ENCODE results near the gene CUX1. TPM values are rescaled to one million over a fixed set of nuclear protein-coding genes. Genes with fewer than 3 reads are reported as not detected.

The CUX1 gene
- total RNA-seq, 4 donors from 2014 or later = 58.2 to 295 (median 76.9) TPM

DNA sequence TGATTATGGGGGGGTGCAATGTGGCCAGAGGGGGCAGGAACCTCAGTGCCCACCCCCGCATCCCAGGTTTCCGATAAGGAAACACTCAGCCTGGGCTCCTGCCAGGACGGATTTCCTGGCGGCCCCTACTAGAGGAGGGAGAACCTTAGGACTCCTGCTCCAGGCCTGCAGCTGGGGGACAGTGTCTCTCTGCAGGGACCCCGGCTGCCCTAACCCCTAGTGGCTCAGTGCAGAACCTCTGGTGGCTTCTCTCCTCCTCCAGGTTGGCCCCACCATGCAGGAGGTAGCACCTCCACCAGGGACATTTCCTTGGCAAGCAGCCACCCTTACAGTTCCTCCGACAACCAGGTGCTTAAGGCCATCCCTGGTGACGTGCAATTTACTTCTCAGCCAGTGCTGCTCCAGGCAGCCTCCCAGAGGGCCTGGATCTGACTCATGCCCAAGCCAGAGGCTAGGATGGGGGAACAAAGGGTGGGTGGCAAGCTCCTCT lies 501.1 kb downstream of the CUX1 start:
- Histone ChIP-seq H3K27me3 (no peaks in the 10 kb centered on the region), H3K36me3 (no peaks in the 10 kb centered on the region), H3K4me3 (no peak overlapping the region), H3K27ac (no peak overlapping the region), H3K4me1 (no peaks in the 10 kb centered on the region), H3K9me3 (no peaks in the 10 kb centered on the region)
- TF ChIP-seq, protein P1, sequence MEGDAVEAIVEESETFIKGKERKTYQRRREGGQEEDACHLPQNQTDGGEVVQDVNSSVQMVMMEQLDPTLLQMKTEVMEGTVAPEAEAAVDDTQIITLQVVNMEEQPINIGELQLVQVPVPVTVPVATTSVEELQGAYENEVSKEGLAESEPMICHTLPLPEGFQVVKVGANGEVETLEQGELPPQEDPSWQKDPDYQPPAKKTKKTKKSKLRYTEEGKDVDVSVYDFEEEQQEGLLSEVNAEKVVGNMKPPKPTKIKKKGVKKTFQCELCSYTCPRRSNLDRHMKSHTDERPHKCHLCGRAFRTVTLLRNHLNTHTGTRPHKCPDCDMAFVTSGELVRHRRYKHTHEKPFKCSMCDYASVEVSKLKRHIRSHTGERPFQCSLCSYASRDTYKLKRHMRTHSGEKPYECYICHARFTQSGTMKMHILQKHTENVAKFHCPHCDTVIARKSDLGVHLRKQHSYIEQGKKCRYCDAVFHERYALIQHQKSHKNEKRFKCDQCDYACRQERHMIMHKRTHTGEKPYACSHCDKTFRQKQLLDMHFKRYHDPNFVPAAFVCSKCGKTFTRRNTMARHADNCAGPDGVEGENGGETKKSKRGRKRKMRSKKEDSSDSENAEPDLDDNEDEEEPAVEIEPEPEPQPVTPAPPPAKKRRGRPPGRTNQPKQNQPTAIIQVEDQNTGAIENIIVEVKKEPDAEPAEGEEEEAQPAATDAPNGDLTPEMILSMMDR (IDR thresholded peaks at IDR 0.05) = no peak
- no peak for TF ChIP-seq POLR2A (IDR thresholded peaks at IDR 0.05)
- intact Hi-C loops (cut with DNase I; ENCODE audit: low total_unique reads) = no loop called here
- no peak for DNase-seq

DNA sequence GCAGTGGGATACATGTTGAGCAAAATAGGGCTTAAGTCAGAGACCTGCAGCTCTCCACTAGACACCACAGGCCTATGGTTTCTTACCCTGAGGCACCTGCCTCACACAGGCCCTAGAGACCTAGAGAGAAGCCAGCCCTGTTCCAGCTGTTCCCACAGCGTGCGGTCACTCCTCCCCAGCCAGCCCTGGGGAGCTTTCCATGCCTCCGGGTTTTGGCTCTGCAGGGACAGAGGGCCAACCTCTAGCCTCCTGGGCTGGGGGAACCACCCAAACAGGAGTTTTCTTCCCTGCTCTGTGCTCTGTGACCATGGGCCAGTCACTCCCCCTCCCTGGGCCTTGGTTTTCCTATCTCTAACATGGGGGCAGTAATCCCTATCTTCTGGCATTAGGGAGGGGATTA lies 502.2 kb downstream of the CUX1 start:
- no peak for DNase-seq
- Histone ChIP-seq H3K36me3 (no peaks in the 10 kb centered on the region), H3K9me3 (no peaks in the 10 kb centered on the region), H3K27me3 (no peaks in the 10 kb centered on the region), H3K4me3 (no peak overlapping the region), H3K4me1 (no peaks in the 10 kb centered on the region), H3K27ac (no peak overlapping the region)
- TF ChIP-seq, protein P1 (IDR thresholded peaks at IDR 0.05) = no peak
- TF ChIP-seq POLR2A (IDR thresholded peaks at IDR 0.05) = no peak
- intact Hi-C loops (cut with DNase I; ENCODE audit: low total_unique reads) = no loop called here

DNA sequence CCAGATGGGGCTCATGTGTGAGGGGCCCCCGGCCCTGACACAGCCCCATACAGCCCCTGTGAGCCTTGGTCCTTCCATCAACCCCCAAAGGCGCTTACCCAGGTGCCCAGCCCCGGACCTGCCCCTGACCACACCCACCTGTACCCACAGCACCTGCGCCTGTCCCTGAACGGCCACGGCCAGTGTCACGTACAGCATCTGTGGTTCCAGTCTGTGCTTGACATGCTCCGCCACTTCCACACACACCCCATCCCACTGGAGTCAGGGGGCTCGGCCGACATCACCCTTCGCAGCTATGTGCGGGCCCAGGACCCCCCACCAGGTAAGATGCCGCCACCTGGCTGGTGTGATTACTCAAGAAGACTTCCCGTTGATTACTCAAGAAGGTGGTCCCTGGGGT lies 502.8 kb downstream of the CUX1 start:
- H3K27ac ChIP-seq = no peak overlapping the region
- DNase-seq = no peak
- H3K9me3 ChIP-seq = no peaks in the 10 kb centered on the region
- intact Hi-C loops (cut with DNase I; ENCODE audit: low total_unique reads) = no loop called here
- H3K4me1 ChIP-seq = no peaks in the 10 kb centered on the region
- no peaks in the 10 kb centered on the region for H3K27me3 ChIP-seq
- no peaks in the 10 kb centered on the region for H3K36me3 ChIP-seq
- no peak overlapping the region for H3K4me3 ChIP-seq
- TF ChIP-seq, protein P1 (IDR thresholded peaks at IDR 0.05) = no peak
- TF ChIP-seq POLR2A (IDR thresholded peaks at IDR 0.05) = no peak

DNA sequence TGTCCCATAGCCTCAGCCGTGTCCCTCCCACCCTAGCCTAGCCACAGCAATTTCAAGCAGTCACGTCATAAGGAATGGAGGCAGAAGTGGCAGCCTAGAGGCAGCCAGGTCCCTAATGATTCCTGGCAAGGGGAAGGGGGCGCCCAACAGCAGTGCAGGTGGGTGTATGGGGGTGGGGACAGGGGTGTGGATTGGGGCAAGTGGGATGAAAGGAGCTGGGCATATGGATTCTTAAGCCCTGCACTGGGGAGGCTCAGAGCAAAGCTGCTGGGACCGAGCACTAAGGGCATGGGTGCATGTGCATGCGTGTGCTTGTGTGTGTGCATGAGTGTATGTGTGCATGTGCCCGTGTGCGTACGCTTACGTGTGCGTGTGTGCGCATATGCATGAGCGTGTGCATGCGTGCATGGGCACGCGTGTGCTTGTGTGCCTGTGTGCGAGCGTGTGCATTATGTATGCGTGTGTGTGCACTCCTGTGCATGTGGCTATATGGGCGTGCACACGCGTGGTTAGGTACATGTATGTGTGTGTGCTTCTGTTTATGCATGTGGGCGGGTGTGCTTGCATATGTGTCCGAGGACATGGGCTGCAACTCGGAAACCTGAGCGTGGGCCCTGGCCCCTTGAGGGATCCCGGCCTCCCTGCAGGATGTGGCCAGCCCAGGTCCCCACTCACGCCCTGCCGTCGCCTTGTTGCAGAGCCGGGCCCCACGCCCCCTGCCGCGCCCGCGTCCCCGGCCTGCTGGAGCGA lies 503.4 kb downstream of the CUX1 start:
- TF ChIP-seq POLR2A (IDR thresholded peaks at IDR 0.05) = no peak
- TF ChIP-seq, protein P1 (IDR thresholded peaks at IDR 0.05) = no peak

DNA sequence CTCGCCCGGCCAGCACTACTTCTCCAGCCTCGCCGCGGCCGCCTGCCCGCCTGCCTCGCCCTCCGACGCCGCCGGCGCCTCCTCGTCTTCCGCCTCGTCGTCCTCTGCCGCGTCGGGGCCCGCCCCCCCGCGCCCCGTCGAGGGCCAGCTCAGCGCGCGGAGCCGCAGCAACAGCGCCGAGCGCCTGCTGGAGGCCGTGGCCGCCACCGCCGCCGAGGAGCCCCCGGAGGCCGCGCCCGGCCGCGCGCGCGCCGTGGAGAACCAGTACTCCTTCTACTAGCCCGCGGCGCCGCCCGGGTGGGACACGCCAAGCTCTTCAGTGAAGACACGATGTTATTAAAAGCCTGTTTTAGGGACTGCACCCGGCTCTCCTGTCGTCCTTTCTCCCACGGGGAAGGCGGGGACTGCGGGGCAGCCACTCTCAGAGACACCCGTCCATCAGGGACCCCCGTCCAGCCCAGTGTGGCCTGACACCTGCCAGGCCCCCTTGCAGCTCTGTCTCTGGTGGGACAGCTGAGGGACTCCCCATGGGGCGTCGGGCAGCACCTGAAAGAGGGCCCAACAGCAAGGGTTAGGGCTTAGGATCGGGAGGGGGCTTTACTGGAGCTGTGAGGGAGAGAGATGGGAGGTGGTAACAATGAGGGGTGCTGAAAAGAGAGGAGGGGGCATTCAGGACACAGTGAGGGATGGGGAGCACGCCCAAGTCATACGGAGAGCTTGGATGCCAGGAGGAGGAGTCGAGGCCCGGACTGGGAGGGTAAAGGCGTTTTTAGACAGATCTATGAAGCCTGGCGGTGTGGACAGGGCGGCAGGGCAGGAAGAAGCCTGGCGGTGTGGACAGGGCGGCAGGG lies 504.1 kb downstream of the CUX1 start:
- H3K27ac ChIP-seq = no peak overlapping the region

More for the DNA sequence above, 503.4 kb downstream of the CUX1 start:
- Histone ChIP-seq H3K27me3 (no peaks in the 10 kb centered on the region), H3K4me3 (no peak overlapping the region), H3K4me1 (no peaks in the 10 kb centered on the region), H3K27ac (no peak overlapping the region), H3K36me3 (no peaks in the 10 kb centered on the region), H3K9me3 (no peaks in the 10 kb centered on the region)
- intact Hi-C loops (cut with DNase I; ENCODE audit: low total_unique reads) = no loop called here
- DNase-seq = no peak

More for the DNA sequence above, 504.1 kb downstream of the CUX1 start:
- TF ChIP-seq, protein P1 (IDR thresholded peaks at IDR 0.05) = no peak
- no peak for TF ChIP-seq POLR2A (IDR thresholded peaks at IDR 0.05)
- H3K4me3 ChIP-seq = no peak overlapping the region
- H3K4me1 ChIP-seq = no peaks in the 10 kb centered on the region
- H3K27me3 ChIP-seq = no peaks in the 10 kb centered on the region
- no peak for DNase-seq
- H3K9me3 ChIP-seq = no peaks in the 10 kb centered on the region
- intact Hi-C loops (cut with DNase I; ENCODE audit: low total_unique reads) = no loop called here
- H3K36me3 ChIP-seq = no peaks in the 10 kb centered on the region

All from uterus (tissue), 4 donors.